AG08395 (cell line): Measurements from ENCODE around the gene PIK3R3.
"Not testable (repeated sequence)": the region's sequence is repeated elsewhere in the genome, so short reads cannot be mapped to it uniquely, and the experiment has no call there.

Source experiments
- DNase-seq: peaks from one replicate; pipeline ENCODE4 v3.0.0; 2012; ENCODE audit warnings: mixed read lengths, low spot score

The PIK3R3 gene

GRCh38 chr1:46102769-46103476, 29.5 kb downstream of the PIK3R3 start:
- DNase-seq = no peak

- DNase-seq = no peak
Measured at GRCh38 chr1:46099215-46099614, 33.2 kb downstream of the PIK3R3 start.

- no peak for DNase-seq
Measured at GRCh38 chr1:46098027-46098712, 34.3 kb downstream of the PIK3R3 start.

- no peak for DNase-seq
Measured at GRCh38 chr1:46097149-46097472, 35.3 kb downstream of the PIK3R3 start.

- DNase-seq = no peak
Measured at GRCh38 chr1:46096269-46097148, 35.9 kb downstream of the PIK3R3 start.

- not testable (repeated sequence) for DNase-seq
Measured at GRCh38 chr1:46095110-46095509, 37.3 kb downstream of the PIK3R3 start.

- no peak for DNase-seq
Measured at GRCh38 chr1:46094471-46095005, 37.9 kb downstream of the PIK3R3 start.

- not testable (repeated sequence) for DNase-seq
Measured at GRCh38 chr1:46093832-46094231, 38.6 kb downstream of the PIK3R3 start.

GRCh38 chr1:46087891-46088290, 44.5 kb downstream of the PIK3R3 start:
- no peak for DNase-seq

GRCh38 chr1:46086576-46086975, 45.9 kb downstream of the PIK3R3 start:
- no peak for DNase-seq

- DNase-seq = peak; percentile 14
Measured at GRCh38 chr1:46084553-46085451, 47.6 kb downstream of the PIK3R3 start.

- DNase-seq = no peak
Measured at GRCh38 chr1:46083579-46083978, 48.9 kb downstream of the PIK3R3 start.

- DNase-seq = no peak
Measured at GRCh38 chr1:46081619-46082018, 50.8 kb downstream of the PIK3R3 start.

GRCh38 chr1:46081206-46081605, 51.2 kb downstream of the PIK3R3 start:
- no peak for DNase-seq

GRCh38 chr1:46080257-46080656, 52.2 kb downstream of the PIK3R3 start:
- DNase-seq = no peak

- no peak for DNase-seq
Measured at GRCh38 chr1:46077644-46078043, 54.8 kb downstream of the PIK3R3 start.

GRCh38 chr1:46076343-46076742, 56.1 kb downstream of the PIK3R3 start:
- DNase-seq = no peak

- no peak for DNase-seq
Measured at GRCh38 chr1:46072975-46073374, 59.5 kb downstream of the PIK3R3 start.

- no peak for DNase-seq
Measured at GRCh38 chr1:46070164-46070814, 62.1 kb downstream of the PIK3R3 start.

- DNase-seq = no peak
Measured at GRCh38 chr1:46068525-46068924, 63.9 kb downstream of the PIK3R3 start.

GRCh38 chr1:46067652-46068051, 64.8 kb downstream of the PIK3R3 start:
- DNase-seq = no peak
